HG03103 (cell line): ENCODE measurements around the gene GLRA3.
A peak's percentile ranks its signal among the peaks of the same experiment; 100 is the strongest.
"Not testable (repeated sequence)": the region's sequence is repeated elsewhere in the genome, so short reads cannot be mapped to it uniquely, and the experiment has no call there.

Experiments
- ATAC-seq: cut with Tn5 transposase; IDR thresholded peaks from one replicate; pipeline ENCODE4 v1.9.1; 2021; ENCODE audit warnings: low read depth; ENCODE audit not compliant: unreplicated experiment

The GLRA3 gene

DNA sequence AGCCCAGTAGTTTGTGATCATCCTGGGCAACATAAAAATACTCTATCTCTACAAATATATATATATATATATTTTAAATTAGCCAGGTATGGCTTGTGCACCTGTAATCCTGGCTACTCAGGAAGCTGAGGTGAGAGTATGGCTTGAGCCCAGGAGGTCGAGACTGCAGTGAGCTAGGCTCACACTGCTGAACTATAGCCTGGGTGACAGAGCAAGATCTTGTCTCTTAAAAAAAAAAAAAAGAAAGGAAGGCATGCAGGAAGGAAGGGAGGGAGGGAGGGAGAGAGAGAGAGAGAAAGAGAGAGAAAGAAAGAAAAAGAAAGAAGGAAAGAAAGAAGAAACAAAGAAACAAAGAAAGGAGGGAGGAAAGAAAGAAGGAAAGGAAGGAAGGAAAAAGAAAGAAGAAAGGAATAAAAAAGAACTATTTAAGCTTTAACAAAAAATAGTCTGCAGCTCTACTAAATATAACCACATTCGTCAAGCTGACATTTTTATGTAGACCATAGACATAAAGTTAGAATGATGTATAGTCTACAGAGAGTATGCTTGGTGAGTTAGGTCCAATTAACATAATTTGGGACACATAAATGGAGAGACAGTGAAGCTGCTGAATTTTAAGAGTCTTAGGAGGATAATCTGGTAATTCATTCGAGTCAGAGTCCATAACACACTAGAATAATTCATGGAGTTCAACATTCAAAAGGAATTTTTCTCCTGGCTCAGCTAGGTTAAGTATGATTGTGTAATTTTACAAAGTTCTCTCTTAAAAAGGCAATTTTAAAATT is 111.9 kb downstream of the GLRA3 start:
- ATAC-seq = no peak

GRCh38 chr4:174714393-174715211 is 114.4 kb downstream of the GLRA3 start:
- ATAC-seq = peak; percentile 94

GRCh38 chr4:174713821-174714220 is 115.2 kb downstream of the GLRA3 start:
- no peak for ATAC-seq

DNA sequence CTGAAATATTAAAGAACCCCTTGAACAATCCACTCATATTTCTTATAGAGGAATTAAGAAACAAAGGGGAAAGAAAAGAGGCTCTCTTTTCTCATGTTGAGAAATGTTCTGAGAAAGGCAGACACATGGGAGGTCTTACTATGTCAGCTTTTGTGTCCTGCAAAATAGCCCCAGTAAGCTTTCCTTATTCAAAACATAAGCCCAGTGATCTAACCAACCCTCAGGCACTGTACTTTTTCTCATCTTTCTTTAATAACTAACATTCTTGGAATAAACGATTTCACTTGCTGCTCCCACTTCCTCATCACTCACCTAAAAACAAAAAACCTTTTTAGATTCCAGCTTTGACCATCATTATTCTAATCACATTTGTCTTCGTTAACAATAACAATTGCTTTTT is 115.9 kb downstream of the GLRA3 start:
- ATAC-seq = no peak

DNA sequence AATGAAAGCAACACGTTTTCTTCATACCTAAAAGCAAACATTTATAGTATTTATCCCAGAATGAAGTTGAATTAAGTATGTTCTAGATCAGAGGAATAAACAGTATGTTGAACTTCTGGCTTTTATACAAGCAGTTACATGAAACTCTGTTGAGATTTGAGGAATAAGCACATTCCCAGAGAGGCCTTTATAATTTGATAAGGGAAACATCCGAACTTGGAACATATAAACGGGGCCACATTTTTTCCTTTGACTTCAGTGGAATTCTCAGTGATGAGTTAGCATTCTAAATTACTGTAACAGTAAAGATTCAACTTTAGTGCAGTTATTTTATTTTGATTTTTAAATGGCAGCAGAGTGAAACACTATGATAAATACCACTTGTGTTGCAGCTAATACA is 119.5 kb downstream of the GLRA3 start:
- ATAC-seq = no peak

DNA sequence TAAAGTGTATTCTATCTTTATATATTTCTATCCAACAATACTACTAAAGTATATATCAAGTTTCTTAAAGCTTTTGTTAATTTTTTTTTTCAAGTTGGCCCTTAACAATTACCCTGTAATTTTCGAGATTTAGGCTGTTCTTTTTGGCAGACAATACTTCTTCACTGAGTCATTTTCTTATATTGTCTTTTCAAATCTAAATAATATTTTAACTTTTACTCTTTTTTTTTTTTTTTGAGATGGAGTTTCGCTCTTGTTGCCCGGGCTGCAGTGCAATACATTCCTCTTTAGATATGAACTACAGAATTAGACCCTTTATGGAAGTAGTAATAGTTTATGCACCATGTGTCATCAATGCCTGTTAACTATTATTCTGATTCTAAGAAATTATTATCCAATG is 120.7 kb downstream of the GLRA3 start:
- ATAC-seq = no peak

GRCh38 chr4:174707902-174708301 is 121.1 kb downstream of the GLRA3 start:
- no peak for ATAC-seq

- peak; percentile 92 for ATAC-seq
These were observed 121.9 kb downstream of the GLRA3 start for GRCh38 chr4:174707051-174707676.

GRCh38 chr4:174702979-174703478 is 126.0 kb downstream of the GLRA3 start:
- no peak for ATAC-seq

DNA sequence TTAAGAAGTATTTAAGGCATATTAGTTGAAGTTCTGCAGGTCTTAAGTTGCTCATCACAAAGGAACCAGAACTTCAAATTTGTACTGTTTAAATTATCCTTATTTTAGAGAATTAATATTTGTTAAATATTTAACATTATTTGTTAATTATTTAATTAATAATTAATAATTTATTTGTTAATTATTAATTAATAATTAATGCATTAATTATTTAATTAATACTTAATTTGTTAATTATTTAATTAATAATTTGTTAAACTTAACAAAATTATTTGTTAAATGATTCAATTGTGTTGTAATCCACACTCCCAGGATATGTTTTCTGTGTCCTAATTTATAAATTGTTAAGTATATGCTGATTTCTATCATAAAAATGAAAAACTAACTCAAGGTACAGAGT is 129.4 kb downstream of the GLRA3 start:
- ATAC-seq = no peak

GRCh38 chr4:174697896-174698295 is 131.2 kb downstream of the GLRA3 start:
- no peak for ATAC-seq

DNA sequence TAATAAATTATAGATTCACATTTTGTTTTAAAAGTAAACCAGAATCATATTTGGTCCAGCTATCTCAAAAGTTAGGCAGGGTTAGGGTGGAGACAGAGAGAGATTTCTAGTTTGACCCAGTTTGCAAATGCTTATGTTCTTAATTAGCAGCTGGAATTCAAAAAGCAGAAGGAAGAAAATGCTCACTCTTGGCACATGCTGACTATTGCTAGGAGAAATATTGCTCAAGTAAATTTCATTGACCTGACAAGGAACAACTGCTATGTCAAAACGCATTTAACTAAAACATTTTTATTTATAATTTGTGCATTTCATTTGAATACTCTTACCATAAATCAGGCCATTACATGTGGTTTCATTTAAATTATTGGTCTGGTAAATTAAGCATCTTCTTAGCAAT is 131.8 kb downstream of the GLRA3 start:
- ATAC-seq = no peak

- no peak for ATAC-seq
These were observed 132.4 kb downstream of the GLRA3 start for GRCh38 chr4:174696657-174697056.

DNA sequence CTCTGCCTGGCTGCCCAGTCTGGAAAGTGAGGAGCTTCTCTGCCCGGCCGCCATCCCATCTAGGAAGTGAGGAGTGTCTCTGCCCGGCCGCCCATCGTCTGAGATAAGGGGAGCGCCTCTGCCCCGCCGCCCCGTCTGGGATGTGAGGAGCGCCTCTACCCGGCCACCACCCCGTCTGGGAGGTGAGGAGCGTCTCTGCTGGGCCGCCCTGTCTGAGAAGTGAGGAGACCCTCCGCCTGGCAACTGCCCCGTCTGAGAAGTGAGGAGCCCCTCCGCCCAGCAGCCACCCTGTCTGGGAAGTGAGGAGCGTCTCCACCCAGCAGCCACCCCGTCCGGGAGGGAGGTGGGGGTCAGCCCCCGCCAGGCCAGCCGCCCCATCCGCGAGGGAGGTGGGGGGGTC is 137.2 kb downstream of the GLRA3 start:
- ATAC-seq = not testable (repeated sequence)

- ATAC-seq = no peak
These were observed 138.4 kb downstream of the GLRA3 start for GRCh38 chr4:174690665-174691064.

DNA sequence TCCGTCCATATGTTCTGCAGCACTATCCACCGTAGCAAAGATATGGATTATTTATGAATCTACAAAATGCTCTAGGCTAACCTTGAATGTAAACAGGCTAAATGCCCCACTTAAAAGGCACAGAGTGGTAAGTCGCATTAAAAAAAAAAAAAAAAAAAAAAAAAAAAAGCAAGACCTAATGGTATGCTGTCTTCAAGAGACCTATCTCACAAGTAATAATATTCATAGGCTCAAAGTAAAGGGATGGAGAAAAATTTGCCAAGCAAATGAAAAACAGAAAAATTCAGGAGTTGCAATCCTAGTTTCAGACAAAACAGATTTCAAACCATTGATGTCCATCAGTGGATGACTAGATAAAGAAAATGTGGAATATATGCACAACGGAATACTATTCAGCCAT is 139.4 kb downstream of the GLRA3 start:
- ATAC-seq = no peak

- ATAC-seq = no peak
These were observed 142.2 kb downstream of the GLRA3 start for GRCh38 chr4:174686826-174687225.

DNA sequence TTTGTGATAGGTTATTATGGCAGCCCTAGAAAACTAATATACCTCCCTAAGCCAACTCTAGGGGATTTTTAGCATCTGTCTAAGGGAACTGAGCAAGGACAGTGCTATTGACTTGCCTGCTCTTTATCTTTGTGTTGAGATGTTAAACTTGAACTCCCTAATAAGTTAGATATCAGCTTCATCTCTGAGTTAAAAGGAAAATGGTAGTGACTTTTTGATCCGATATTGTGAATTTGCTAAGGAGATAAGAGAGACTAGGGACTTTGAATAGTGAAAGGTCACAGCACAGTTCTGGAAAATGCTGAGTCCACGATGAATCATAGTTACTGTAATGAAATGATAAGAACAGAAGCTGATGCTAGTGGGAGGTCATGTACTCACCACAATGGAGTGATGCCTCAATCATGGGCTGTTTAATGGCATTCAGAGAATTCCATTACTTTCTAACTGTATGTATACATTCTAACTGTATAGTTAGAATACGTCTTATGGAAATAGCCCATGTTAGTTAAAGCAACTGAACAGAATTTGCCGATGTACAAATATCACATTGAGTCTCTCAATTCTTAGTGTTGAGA is 147.2 kb downstream of the GLRA3 start:
- ATAC-seq = no peak

GRCh38 chr4:174674305-174674840 is 154.7 kb downstream of the GLRA3 start:
- no peak for ATAC-seq

GRCh38 chr4:174673865-174674264 is 155.2 kb downstream of the GLRA3 start:
- ATAC-seq = no peak

GRCh38 chr4:174672276-174672675 is 156.8 kb downstream of the GLRA3 start:
- no peak for ATAC-seq
